ENCODE results near the gene ACER1.
"Not testable (repeated sequence)": the region's sequence is repeated elsewhere in the genome, so short reads cannot be mapped to it uniquely, and the experiment has no call there.

Gene ACER1

GRCh38 chr19:6324757-6325156 lies 8.7 kb downstream of the ACER1 start:
- Histone ChIP-seq H3K9ac (ENCODE audit: low read depth, low read length) (no peak overlapping the region), H3K4me3 (ENCODE audit: low read depth, low read length) (no peak overlapping the region), H3K4me1 (ENCODE audit: control insufficient read depth, insufficient read depth, low read length) (no peaks in the 10 kb centered on the region), H3K9me3 (ENCODE audit: control insufficient read depth, insufficient read depth, low read length) (peaks cover 28% of the 10 kb centered on the region), H3K27me3 (ENCODE audit: control insufficient read depth, insufficient read depth, low read length) (no peaks in the 10 kb centered on the region), H3K27ac (ENCODE audit: low read depth, low read length) (no peak overlapping the region), H3K36me3 (ENCODE audit: control insufficient read depth, insufficient read depth, low read length) (no peaks in the 10 kb centered on the region)

- H3K4me1 ChIP-seq (ENCODE audit: control insufficient read depth, insufficient read depth, low read length), result no peaks in the 10 kb centered on the region
- H3K27me3 ChIP-seq (ENCODE audit: control insufficient read depth, insufficient read depth, low read length), result no peaks in the 10 kb centered on the region
- H3K9me3 ChIP-seq (ENCODE audit: control insufficient read depth, insufficient read depth, low read length), result peaks cover 41% of the 10 kb centered on the region
- H3K4me3 ChIP-seq (ENCODE audit: low read depth, low read length), result no peak overlapping the region
- no peaks in the 10 kb centered on the region for H3K36me3 ChIP-seq (ENCODE audit: control insufficient read depth, insufficient read depth, low read length)
- no peak overlapping the region for H3K9ac ChIP-seq (ENCODE audit: low read depth, low read length)
- no peak overlapping the region for H3K27ac ChIP-seq (ENCODE audit: low read depth, low read length)
Observed at GRCh38 chr19:6322284-6322683, 11.1 kb downstream of the ACER1 start.

GRCh38 chr19:6319376-6319775 lies 14.0 kb downstream of the ACER1 start:
- Histone ChIP-seq H3K4me1 (ENCODE audit: control insufficient read depth, insufficient read depth, low read length) (no peaks in the 10 kb centered on the region), H3K9ac (ENCODE audit: low read depth, low read length) (no peak overlapping the region), H3K4me3 (ENCODE audit: low read depth, low read length) (no peak overlapping the region), H3K36me3 (ENCODE audit: control insufficient read depth, insufficient read depth, low read length) (no peaks in the 10 kb centered on the region), H3K27me3 (ENCODE audit: control insufficient read depth, insufficient read depth, low read length) (no peaks in the 10 kb centered on the region), H3K27ac (ENCODE audit: low read depth, low read length) (no peak overlapping the region), H3K9me3 (ENCODE audit: control insufficient read depth, insufficient read depth, low read length) (peaks cover 43% of the 10 kb centered on the region)

GRCh38 chr19:6318772-6319171 lies 14.6 kb downstream of the ACER1 start:
- H3K27me3 ChIP-seq (ENCODE audit: control insufficient read depth, insufficient read depth, low read length), result no peaks in the 10 kb centered on the region
- no peak overlapping the region for H3K9ac ChIP-seq (ENCODE audit: low read depth, low read length)
- H3K36me3 ChIP-seq (ENCODE audit: control insufficient read depth, insufficient read depth, low read length), result no peaks in the 10 kb centered on the region
- no peak overlapping the region for H3K27ac ChIP-seq (ENCODE audit: low read depth, low read length)
- peaks cover 43% of the 10 kb centered on the region for H3K9me3 ChIP-seq (ENCODE audit: control insufficient read depth, insufficient read depth, low read length)
- no peaks in the 10 kb centered on the region for H3K4me1 ChIP-seq (ENCODE audit: control insufficient read depth, insufficient read depth, low read length)
- no peak overlapping the region for H3K4me3 ChIP-seq (ENCODE audit: low read depth, low read length)

GRCh38 chr19:6315646-6316045 lies 17.8 kb downstream of the ACER1 start:
- not testable (repeated sequence) for H3K27ac ChIP-seq (ENCODE audit: low read depth, low read length); H3K9ac ChIP-seq (ENCODE audit: low read depth, low read length); H3K36me3 ChIP-seq (ENCODE audit: control insufficient read depth, insufficient read depth, low read length); H3K4me3 ChIP-seq (ENCODE audit: low read depth, low read length); H3K4me1 ChIP-seq (ENCODE audit: control insufficient read depth, insufficient read depth, low read length); H3K27me3 ChIP-seq (ENCODE audit: control insufficient read depth, insufficient read depth, low read length)
- H3K9me3 ChIP-seq (ENCODE audit: control insufficient read depth, insufficient read depth, low read length), result peaks cover 44% of the 10 kb centered on the region

- H3K9me3 ChIP-seq (ENCODE audit: control insufficient read depth, insufficient read depth, low read length), result peaks cover 41% of the 10 kb centered on the region
- no peaks in the 10 kb centered on the region for H3K4me1 ChIP-seq (ENCODE audit: control insufficient read depth, insufficient read depth, low read length)
- no peaks in the 10 kb centered on the region for H3K36me3 ChIP-seq (ENCODE audit: control insufficient read depth, insufficient read depth, low read length)
- no peak overlapping the region for H3K9ac ChIP-seq (ENCODE audit: low read depth, low read length)
- H3K27ac ChIP-seq (ENCODE audit: low read depth, low read length), result no peak overlapping the region
- no peaks in the 10 kb centered on the region for H3K27me3 ChIP-seq (ENCODE audit: control insufficient read depth, insufficient read depth, low read length)
- no peak overlapping the region for H3K4me3 ChIP-seq (ENCODE audit: low read depth, low read length)
Observed at GRCh38 chr19:6313398-6313969, 19.9 kb downstream of the ACER1 start.

GRCh38 chr19:6312018-6312417 lies 21.4 kb downstream of the ACER1 start:
- Histone ChIP-seq H3K36me3 (ENCODE audit: control insufficient read depth, insufficient read depth, low read length) (no peaks in the 10 kb centered on the region), H3K4me1 (ENCODE audit: control insufficient read depth, insufficient read depth, low read length) (no peaks in the 10 kb centered on the region), H3K9ac (ENCODE audit: low read depth, low read length) (no peak overlapping the region), H3K9me3 (ENCODE audit: control insufficient read depth, insufficient read depth, low read length) (peaks cover 37% of the 10 kb centered on the region), H3K4me3 (ENCODE audit: low read depth, low read length) (no peak overlapping the region), H3K27ac (ENCODE audit: low read depth, low read length) (no peak overlapping the region), H3K27me3 (ENCODE audit: control insufficient read depth, insufficient read depth, low read length) (no peaks in the 10 kb centered on the region)

- peaks cover 34% of the 10 kb centered on the region for H3K9me3 ChIP-seq (ENCODE audit: control insufficient read depth, insufficient read depth, low read length)
- no peaks in the 10 kb centered on the region for H3K36me3 ChIP-seq (ENCODE audit: control insufficient read depth, insufficient read depth, low read length)
- no peaks in the 10 kb centered on the region for H3K4me1 ChIP-seq (ENCODE audit: control insufficient read depth, insufficient read depth, low read length)
- no peak overlapping the region for H3K9ac ChIP-seq (ENCODE audit: low read depth, low read length)
- no peaks in the 10 kb centered on the region for H3K27me3 ChIP-seq (ENCODE audit: control insufficient read depth, insufficient read depth, low read length)
- no peak overlapping the region for H3K4me3 ChIP-seq (ENCODE audit: low read depth, low read length)
- no peak overlapping the region for H3K27ac ChIP-seq (ENCODE audit: low read depth, low read length)
Observed at GRCh38 chr19:6298413-6298812, 35.0 kb downstream of the ACER1 start.

- Histone ChIP-seq H3K9me3 (ENCODE audit: control insufficient read depth, insufficient read depth, low read length) (peaks cover 42% of the 10 kb centered on the region), H3K27ac (ENCODE audit: low read depth, low read length) (no peak overlapping the region), H3K27me3 (ENCODE audit: control insufficient read depth, insufficient read depth, low read length) (no peaks in the 10 kb centered on the region), H3K4me1 (ENCODE audit: control insufficient read depth, insufficient read depth, low read length) (no peaks in the 10 kb centered on the region), H3K4me3 (ENCODE audit: low read depth, low read length) (no peak overlapping the region), H3K9ac (ENCODE audit: low read depth, low read length) (no peak overlapping the region), H3K36me3 (ENCODE audit: control insufficient read depth, insufficient read depth, low read length) (no peaks in the 10 kb centered on the region)
Observed at GRCh38 chr19:6297202-6297601, 36.2 kb downstream of the ACER1 start.

GRCh38 chr19:6292006-6292405 lies 41.4 kb downstream of the ACER1 start:
- Histone ChIP-seq H3K36me3 (ENCODE audit: control insufficient read depth, insufficient read depth, low read length) (no peaks in the 10 kb centered on the region), H3K4me3 (ENCODE audit: low read depth, low read length) (no peak overlapping the region), H3K4me1 (ENCODE audit: control insufficient read depth, insufficient read depth, low read length) (no peaks in the 10 kb centered on the region), H3K9ac (ENCODE audit: low read depth, low read length) (no peak overlapping the region), H3K27me3 (ENCODE audit: control insufficient read depth, insufficient read depth, low read length) (no peaks in the 10 kb centered on the region), H3K27ac (ENCODE audit: low read depth, low read length) (no peak overlapping the region), H3K9me3 (ENCODE audit: control insufficient read depth, insufficient read depth, low read length) (peaks cover 67% of the 10 kb centered on the region)

- Histone ChIP-seq H3K9me3 (ENCODE audit: control insufficient read depth, insufficient read depth, low read length) (peaks cover 59% of the 10 kb centered on the region), H3K36me3 (ENCODE audit: control insufficient read depth, insufficient read depth, low read length) (no peaks in the 10 kb centered on the region), H3K27ac (ENCODE audit: low read depth, low read length) (no peak overlapping the region), H3K9ac (ENCODE audit: low read depth, low read length) (no peak overlapping the region), H3K4me3 (ENCODE audit: low read depth, low read length) (no peak overlapping the region), H3K4me1 (ENCODE audit: control insufficient read depth, insufficient read depth, low read length) (no peaks in the 10 kb centered on the region), H3K27me3 (ENCODE audit: control insufficient read depth, insufficient read depth, low read length) (no peaks in the 10 kb centered on the region)
Observed at GRCh38 chr19:6288737-6289136, 44.7 kb downstream of the ACER1 start.
